Measurements from ENCODE around the gene GTPBP4. TPM values are rescaled to one million over a fixed set of nuclear protein-coding genes. Genes with fewer than 3 reads are reported as not detected.

Gene GTPBP4
- total and polyA plus RNA-seq, 2 donors from 2014 or later, result 18.9 to 37.1 TPM

DNA sequence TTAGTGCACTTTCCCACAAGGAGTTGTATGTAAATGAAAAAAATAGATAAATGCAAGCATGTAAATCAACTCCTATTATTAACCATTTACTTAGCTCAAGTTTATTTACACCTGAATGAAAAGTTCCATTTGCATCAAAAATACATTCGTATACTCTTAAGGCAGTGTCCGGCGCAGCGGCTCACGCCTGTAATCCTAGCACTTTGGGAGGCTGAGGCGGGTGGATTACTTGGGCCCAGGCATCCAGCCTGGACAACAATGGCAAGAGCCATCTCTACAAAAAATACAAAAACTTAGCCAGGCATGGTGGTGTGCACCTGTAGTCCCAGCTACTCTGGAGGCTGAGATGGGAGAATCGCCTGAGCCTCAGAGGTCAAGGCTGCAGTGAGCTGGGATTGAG lies 41.6 kb downstream of the GTPBP4 start:
- H3K4me3 ChIP-seq (ENCODE audit: low read length in 3 of 3), result no peak overlapping the region
- no peak overlapping the region for H3K27ac ChIP-seq (ENCODE audit: low read depth in 2 of 2, low read length in 2 of 2)
- no peaks in the 10 kb centered on the region for H3K27me3 ChIP-seq (ENCODE audit: control insufficient read depth, insufficient read depth, low read length)
- no peaks in the 10 kb centered on the region for H3K9me3 ChIP-seq (ENCODE audit: control insufficient read depth in 2 of 3, insufficient read depth in 1 of 3, low read length in 3 of 3)
- no peaks in the 10 kb centered on the region for H3K4me1 ChIP-seq (ENCODE audit: control insufficient read depth in 2 of 3, insufficient read depth in 2 of 3, low read depth in 1 of 3, low read length in 3 of 3)
- intact Hi-C loops (cut with DNase I), result no loop called here
- TF ChIP-seq, protein P1, sequence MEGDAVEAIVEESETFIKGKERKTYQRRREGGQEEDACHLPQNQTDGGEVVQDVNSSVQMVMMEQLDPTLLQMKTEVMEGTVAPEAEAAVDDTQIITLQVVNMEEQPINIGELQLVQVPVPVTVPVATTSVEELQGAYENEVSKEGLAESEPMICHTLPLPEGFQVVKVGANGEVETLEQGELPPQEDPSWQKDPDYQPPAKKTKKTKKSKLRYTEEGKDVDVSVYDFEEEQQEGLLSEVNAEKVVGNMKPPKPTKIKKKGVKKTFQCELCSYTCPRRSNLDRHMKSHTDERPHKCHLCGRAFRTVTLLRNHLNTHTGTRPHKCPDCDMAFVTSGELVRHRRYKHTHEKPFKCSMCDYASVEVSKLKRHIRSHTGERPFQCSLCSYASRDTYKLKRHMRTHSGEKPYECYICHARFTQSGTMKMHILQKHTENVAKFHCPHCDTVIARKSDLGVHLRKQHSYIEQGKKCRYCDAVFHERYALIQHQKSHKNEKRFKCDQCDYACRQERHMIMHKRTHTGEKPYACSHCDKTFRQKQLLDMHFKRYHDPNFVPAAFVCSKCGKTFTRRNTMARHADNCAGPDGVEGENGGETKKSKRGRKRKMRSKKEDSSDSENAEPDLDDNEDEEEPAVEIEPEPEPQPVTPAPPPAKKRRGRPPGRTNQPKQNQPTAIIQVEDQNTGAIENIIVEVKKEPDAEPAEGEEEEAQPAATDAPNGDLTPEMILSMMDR (IDR thresholded peaks at IDR 0.05; ENCODE audit: borderline replicate concordance, extremely low read depth, insufficient read depth), result no peak
- no peak overlapping the region for H3K9ac ChIP-seq (ENCODE audit: low read length in 3 of 3)
- H3K36me3 ChIP-seq (ENCODE audit: control insufficient read depth in 2 of 3, insufficient read depth in 3 of 3, low read length in 3 of 3), result no peaks in the 10 kb centered on the region
- no peak for DNase-seq
- FAIRE-seq, result no peak

DNA sequence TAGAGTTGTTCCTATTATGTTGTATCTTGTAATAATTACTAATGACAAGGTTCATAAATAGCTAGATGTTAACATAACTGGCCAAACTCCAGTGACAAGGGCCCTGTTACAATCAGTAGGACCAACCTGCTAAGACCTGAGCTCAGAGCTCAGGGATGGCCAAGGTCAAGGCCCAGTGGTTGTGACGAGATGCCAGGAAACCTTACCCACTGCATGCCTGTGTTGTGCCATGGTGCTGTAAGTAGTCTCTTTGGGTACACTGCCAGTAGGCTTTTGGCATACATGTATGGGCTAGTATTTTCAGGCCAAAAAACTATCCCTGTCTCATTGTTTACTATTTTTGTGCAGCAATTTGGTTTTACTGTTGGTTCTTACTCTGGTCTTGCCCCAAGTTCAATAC lies 45.4 kb downstream of the GTPBP4 start:
- Histone ChIP-seq H3K4me3 (ENCODE audit: low read length in 3 of 3) (no peak overlapping the region), H3K36me3 (ENCODE audit: control insufficient read depth in 2 of 3, insufficient read depth in 3 of 3, low read length in 3 of 3) (peaks cover 0 to 4% (median 3%) of the 10 kb centered on the region in 3 donors), H3K9me3 (ENCODE audit: control insufficient read depth in 2 of 3, insufficient read depth in 1 of 3, low read length in 3 of 3) (no peaks in the 10 kb centered on the region), H3K4me1 (ENCODE audit: control insufficient read depth in 2 of 3, insufficient read depth in 2 of 3, low read depth in 1 of 3, low read length in 3 of 3) (no peaks in the 10 kb centered on the region), H3K27ac (ENCODE audit: low read depth in 2 of 2, low read length in 2 of 2) (no peak overlapping the region), H3K27me3 (ENCODE audit: control insufficient read depth, insufficient read depth, low read length) (no peaks in the 10 kb centered on the region), H3K9ac (ENCODE audit: low read length in 3 of 3) (no peak overlapping the region)
- FAIRE-seq, result no peak
- no peak for DNase-seq
- TF ChIP-seq, protein P1 (IDR thresholded peaks at IDR 0.05; ENCODE audit: borderline replicate concordance, extremely low read depth, insufficient read depth), result no peak
- intact Hi-C loops (cut with DNase I), result no loop called here

DNA sequence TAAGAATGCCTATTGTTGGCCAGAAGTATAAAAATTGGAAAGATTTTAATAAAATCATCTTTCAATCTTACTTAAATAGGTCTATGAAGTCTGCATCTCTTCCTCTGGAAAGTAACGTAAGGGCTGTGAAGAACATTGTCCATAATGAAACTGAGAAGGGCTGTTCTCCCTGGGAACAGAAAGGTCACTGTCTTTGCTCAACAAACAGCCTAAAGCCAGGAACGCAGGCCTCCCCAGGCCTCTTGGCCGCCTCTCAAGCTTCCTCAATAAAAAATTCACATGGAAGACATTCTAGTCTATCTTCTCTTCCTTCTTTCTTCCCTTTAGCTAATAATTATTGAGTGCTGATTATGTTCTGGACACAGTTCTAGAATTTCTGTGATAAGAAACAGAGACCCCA lies 46.5 kb downstream of the GTPBP4 start:
- no peak overlapping the region for H3K27ac ChIP-seq (ENCODE audit: low read depth in 2 of 2, low read length in 2 of 2)
- no peak for FAIRE-seq
- TF ChIP-seq, protein P1 (IDR thresholded peaks at IDR 0.05; ENCODE audit: borderline replicate concordance, extremely low read depth, insufficient read depth), result no peak
- intact Hi-C loops (cut with DNase I), result no loop called here
- no peak for DNase-seq
- H3K36me3 ChIP-seq (ENCODE audit: control insufficient read depth in 2 of 3, insufficient read depth in 3 of 3, low read length in 3 of 3), result peaks cover 0 to 4% (median 3%) of the 10 kb centered on the region in 3 donors
- no peak overlapping the region for H3K9ac ChIP-seq (ENCODE audit: low read length in 3 of 3)
- no peak overlapping the region for H3K4me3 ChIP-seq (ENCODE audit: low read length in 3 of 3)
- no peaks in the 10 kb centered on the region for H3K9me3 ChIP-seq (ENCODE audit: control insufficient read depth in 2 of 3, insufficient read depth in 1 of 3, low read length in 3 of 3)
- no peaks in the 10 kb centered on the region for H3K27me3 ChIP-seq (ENCODE audit: control insufficient read depth, insufficient read depth, low read length)
- H3K4me1 ChIP-seq (ENCODE audit: control insufficient read depth in 2 of 3, insufficient read depth in 2 of 3, low read depth in 1 of 3, low read length in 3 of 3), result no peaks in the 10 kb centered on the region

DNA sequence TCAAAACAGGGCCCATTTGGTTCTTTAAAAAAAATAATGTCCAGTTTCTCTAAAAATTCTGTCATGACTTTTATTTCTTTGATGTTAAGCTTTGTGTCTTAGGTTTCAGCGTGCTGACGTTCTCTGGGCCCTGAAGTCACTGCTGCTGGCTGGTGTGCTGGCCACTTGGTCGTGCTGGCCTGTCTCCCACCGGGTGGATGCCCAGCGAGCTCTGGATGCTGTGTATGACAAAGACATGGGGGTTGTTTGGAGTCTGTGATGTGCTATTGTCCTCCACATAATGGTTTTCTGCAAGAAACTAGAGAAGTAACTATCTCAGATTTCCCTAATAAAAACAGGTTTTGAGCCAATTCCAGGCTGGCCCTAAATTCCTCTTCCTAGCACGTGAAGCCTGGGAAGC lies 47.0 kb downstream of the GTPBP4 start:
- TF ChIP-seq, protein P1 (IDR thresholded peaks at IDR 0.05; ENCODE audit: borderline replicate concordance, extremely low read depth, insufficient read depth), result no peak
- no peaks in the 10 kb centered on the region for H3K4me1 ChIP-seq (ENCODE audit: control insufficient read depth in 2 of 3, insufficient read depth in 2 of 3, low read depth in 1 of 3, low read length in 3 of 3)
- H3K4me3 ChIP-seq (ENCODE audit: low read length in 3 of 3), result no peak overlapping the region
- intact Hi-C loops (cut with DNase I), result no loop called here
- H3K27me3 ChIP-seq (ENCODE audit: control insufficient read depth, insufficient read depth, low read length), result no peaks in the 10 kb centered on the region
- H3K36me3 ChIP-seq (ENCODE audit: control insufficient read depth in 2 of 3, insufficient read depth in 3 of 3, low read length in 3 of 3), result peaks cover 0 to 4% (median 3%) of the 10 kb centered on the region in 3 donors
- FAIRE-seq (no peak), DNase-seq (no peak)
- H3K27ac ChIP-seq (ENCODE audit: low read depth in 2 of 2, low read length in 2 of 2), result no peak overlapping the region
- H3K9me3 ChIP-seq (ENCODE audit: control insufficient read depth in 2 of 3, insufficient read depth in 1 of 3, low read length in 3 of 3), result no peaks in the 10 kb centered on the region
- H3K9ac ChIP-seq (ENCODE audit: low read length in 3 of 3), result no peak overlapping the region
